NCI-H69 (cell line): ENCODE measurements around the gene RFX8.

Experiments used
- DNase-seq: peaks from one replicate; lab custom pipeline; 2025; lab: John Stamatoyannopoulos, UW

RFX8 gene

DNA sequence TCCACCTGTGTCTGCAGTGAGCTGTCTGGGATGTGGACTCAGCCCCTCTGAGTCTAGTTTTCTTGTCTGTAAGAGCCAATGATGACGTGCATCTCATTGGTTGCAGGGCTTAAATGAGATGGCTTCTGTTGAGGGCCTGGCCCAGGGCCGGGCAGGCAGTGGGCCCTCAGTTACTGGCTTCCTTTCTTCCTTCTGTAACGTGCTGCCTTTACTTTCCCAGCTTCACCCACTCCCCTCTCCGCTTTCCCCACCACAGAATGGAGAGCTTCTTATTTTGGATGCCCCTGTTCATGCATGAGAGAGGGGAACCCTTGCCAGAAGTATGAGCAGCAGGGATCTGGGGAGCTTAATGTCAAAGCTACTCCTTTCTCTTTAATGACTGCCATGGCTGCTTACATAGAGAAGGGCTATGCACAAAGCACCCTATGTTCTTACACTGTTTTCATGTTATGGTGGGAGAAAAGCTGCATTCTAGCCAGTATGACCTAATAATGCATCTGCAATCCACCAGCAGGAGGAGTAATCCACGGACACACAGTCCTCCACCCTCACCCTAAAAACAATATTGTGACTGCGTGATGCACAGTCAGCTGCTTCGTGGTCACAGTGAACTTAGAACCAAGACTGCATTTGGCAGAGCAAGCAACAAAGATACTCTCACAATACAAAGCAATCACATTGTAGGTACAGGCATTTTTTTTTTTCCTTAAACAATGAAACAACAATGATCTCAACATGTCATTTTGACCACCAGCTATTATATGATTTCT, 124.8 kb downstream of the RFX8 start:
- no peak for DNase-seq

DNA sequence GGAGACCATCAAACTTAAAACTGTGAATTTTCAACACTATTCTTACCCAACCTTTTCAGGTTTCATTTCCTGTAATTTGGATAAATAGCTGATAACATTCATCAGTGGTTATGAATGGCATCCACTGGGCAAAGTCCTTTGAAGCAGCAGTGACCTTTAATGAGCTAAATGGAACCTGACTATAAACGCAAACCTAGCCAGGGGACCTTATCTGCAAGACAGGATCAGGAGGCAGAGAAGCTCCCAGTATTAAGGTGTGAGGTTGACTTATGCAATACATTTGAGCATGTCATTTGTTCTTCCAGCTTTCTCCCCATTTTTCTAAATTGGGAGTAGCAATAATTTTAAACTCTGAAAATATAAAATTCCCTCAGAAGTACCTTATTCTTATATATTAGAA, 126.0 kb downstream of the RFX8 start:
- DNase-seq: no peak
